Stomach (tissue), 9 donors: ENCODE results near the gene FAM171A1. TPM values are rescaled to one million over a fixed set of nuclear protein-coding genes. Genes with fewer than 3 reads are reported as not detected.
"Not testable (repeated sequence)": the region's sequence is repeated elsewhere in the genome, so short reads cannot be mapped to it uniquely, and the experiment has no call there.

Experiments used
- DNase-seq, 2 donors: peaks; one replicate each; pipeline versions ENCODE4 v3.0.0 to v3.0.0-alpha.2; 2013 to 2019
- H3K27ac ChIP-seq, 5 donors: fragments of 200-600 bp in 4 of 5; sonication (generic) in 4 of 5; one replicate each; pipeline ENCODE4 v1.5.1; 2013 to 2019; ENCODE audit warnings: mild to moderate bottlenecking in 1 of 5, moderate library complexity in 1 of 5
- H3K27me3 ChIP-seq, 3 donors: fragments of 200-600 bp; sonication (generic); one replicate each; pipeline ENCODE4 v1.5.1; 2017 to 2019; ENCODE audit warnings: mixed run types in 1 of 3
- H3K36me3 ChIP-seq, 4 donors: fragments of 200-600 bp; sonication (generic); 1 replicate in 3 of 4; 2 replicates in 1 of 4; pipeline ENCODE4 v1.5.1; 2016 to 2019
- H3K4me1 ChIP-seq, 4 donors: fragments of 200-600 bp; sonication (generic); one replicate each; pipeline ENCODE4 v1.5.1; 2016 to 2019
- H3K4me3 ChIP-seq, 4 donors: fragments of 200-600 bp; sonication (generic) in 3 of 4; one replicate each; pipeline ENCODE4 v1.5.1; 2016 to 2019; ENCODE audit warnings: mild to moderate bottlenecking in 1 of 4
- H3K9me3 ChIP-seq, 4 donors: fragments of 200-600 bp; sonication (generic); one replicate each; pipeline ENCODE4 v1.5.1; 2016 to 2019
- EP300 ChIP-seq: sonication (generic); formaldehyde crosslinking; IDR thresholded peaks from one replicate; pipeline ENCODE4 v1.6.1; 2017; ENCODE audit warnings: antibody characterized with exemption
- POLR2A ChIP-seq, 4 donors: fragments of 450-650 bp; IDR thresholded peaks; one replicate each; pipeline ENCODE4 v1.6.1; 2016; ENCODE audit warnings: antibody characterized with exemption in 4 of 4, control low read depth in 2 of 4, mild to moderate bottlenecking in 1 of 4, moderate library complexity in 1 of 4
- POLR2AphosphoS5 ChIP-seq, 3 donors: sonication (generic); formaldehyde crosslinking; IDR thresholded peaks; one replicate each; pipeline ENCODE4 v1.6.1; 2016; ENCODE audit warnings: antibody characterized with exemption in 3 of 3
- WGBS, 5 donors: extraction: QIAGEN DNeasy Blood & Tissue Kit in 3 of 5; methylation state at CpG; one replicate each; pipeline versions ENCODE4 v1.1.5 to v1.1.7; 2013 to 2018; 5-methylcytosine and 5-hydroxymethylcytosine counted together
- intact Hi-C: fragments of 100-400 bp; cut with DNase I; formaldehyde crosslinking; loops from one replicate; pipeline ENCODE4 v1.15.1; 2023; ENCODE audit warnings: low total_unique reads
- polyA plus RNA-seq, 3 donors: library from polyadenylated mRNA; stranded (reverse); fragments of 200-250 nt; gene quantifications; one replicate each; pipeline ENCODE4 v1.2.3, GENCODE V29; 2013
- total RNA-seq, 5 donors: library from RNA; depleted of rRNA; stranded (reverse); fragments of >200 nt; gene quantifications; one replicate each; pipeline versions ENCODE4 v1.1.0 to v1.2.3, GENCODE V29; 2014 to 2016
- TF ChIP-seq, protein P1 (sequence below), 7 experiments: fragments of 450-650 bp in 4 of 7; fragments of 200-600 bp in 3 of 7; sonication (generic) in 3 of 7; IDR thresholded peaks; one replicate each; pipeline ENCODE4 v1.5.1; 2016 to 2019; ENCODE audit warnings: antibody characterized with exemption in 7 of 7, control low read depth in 2 of 7, mild to moderate bottlenecking in 1 of 7
- donor health status: healthy with polysubstance abuse.
- donor health status: Bipolar disorder and iron deficiency.
- donor health status: healthy.

FAM171A1 gene
- total and polyA plus RNA-seq, 8 donors, result 1.8 to 98.7 (median 10.3) TPM

DNA sequence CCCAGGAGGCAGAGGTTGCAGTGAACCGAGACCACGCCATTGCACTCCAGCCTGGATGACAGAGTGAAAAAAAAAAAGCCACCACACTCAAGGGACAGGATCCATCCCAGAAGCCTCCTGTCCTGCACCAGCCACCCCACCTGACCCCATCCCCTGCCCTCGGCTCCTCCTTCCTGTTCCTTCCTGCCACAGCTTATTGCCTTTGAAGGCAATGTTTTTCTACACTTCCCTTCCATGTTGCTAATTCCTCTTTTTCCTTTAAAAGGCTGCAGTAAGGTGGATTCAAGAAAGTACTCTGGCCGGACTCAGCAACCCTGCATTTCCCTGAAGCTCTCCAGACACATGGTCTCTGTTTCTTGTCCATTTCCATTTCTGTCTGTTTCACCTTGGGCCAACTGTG, 80.9 kb downstream of the FAM171A1 start:
- no peaks in the 10 kb centered on the region for H3K27me3 ChIP-seq
- intact Hi-C loops, result no loop called here
- H3K27ac ChIP-seq, result no peak overlapping the region
- no peak for TF ChIP-seq POLR2A (IDR thresholded peaks at IDR 0.05)
- TF ChIP-seq, protein P1, sequence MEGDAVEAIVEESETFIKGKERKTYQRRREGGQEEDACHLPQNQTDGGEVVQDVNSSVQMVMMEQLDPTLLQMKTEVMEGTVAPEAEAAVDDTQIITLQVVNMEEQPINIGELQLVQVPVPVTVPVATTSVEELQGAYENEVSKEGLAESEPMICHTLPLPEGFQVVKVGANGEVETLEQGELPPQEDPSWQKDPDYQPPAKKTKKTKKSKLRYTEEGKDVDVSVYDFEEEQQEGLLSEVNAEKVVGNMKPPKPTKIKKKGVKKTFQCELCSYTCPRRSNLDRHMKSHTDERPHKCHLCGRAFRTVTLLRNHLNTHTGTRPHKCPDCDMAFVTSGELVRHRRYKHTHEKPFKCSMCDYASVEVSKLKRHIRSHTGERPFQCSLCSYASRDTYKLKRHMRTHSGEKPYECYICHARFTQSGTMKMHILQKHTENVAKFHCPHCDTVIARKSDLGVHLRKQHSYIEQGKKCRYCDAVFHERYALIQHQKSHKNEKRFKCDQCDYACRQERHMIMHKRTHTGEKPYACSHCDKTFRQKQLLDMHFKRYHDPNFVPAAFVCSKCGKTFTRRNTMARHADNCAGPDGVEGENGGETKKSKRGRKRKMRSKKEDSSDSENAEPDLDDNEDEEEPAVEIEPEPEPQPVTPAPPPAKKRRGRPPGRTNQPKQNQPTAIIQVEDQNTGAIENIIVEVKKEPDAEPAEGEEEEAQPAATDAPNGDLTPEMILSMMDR (IDR thresholded peaks at IDR 0.05), result no peak
- TF ChIP-seq POLR2AphosphoS5 (IDR thresholded peaks at IDR 0.05), result no peak
- TF ChIP-seq EP300, result no peak
- H3K9me3 ChIP-seq, result no peaks in the 10 kb centered on the region
- no peak overlapping the region for H3K4me3 ChIP-seq
- H3K36me3 ChIP-seq, result no peaks in the 10 kb centered on the region
- DNase-seq, result no peak
- WGBS, 5 donors, result 88 to 98% (median 90%) methylated on average over 4 of the region's 4 CpGs
- peaks cover 0 to 23% (median 0%) of the 10 kb centered on the region in 4 donors for H3K4me1 ChIP-seq

GRCh38 chr10:15280974-15281373, 90.1 kb downstream of the FAM171A1 start:
- DNase-seq, result no peak
- peaks cover 0 to 59% (median 49%) of the 10 kb centered on the region in 4 donors for H3K36me3 ChIP-seq
- H3K9me3 ChIP-seq, result no peaks in the 10 kb centered on the region
- TF ChIP-seq, protein P1 (IDR thresholded peaks at IDR 0.05), result no peak
- TF ChIP-seq POLR2A (IDR thresholded peaks at IDR 0.05) (no peak), POLR2AphosphoS5 (IDR thresholded peaks at IDR 0.05) (no peak), EP300 (no peak)
- H3K27me3 ChIP-seq, result no peaks in the 10 kb centered on the region
- no peak overlapping the region for H3K27ac ChIP-seq
- intact Hi-C loops, result no loop called here
- H3K4me3 ChIP-seq, result no peak overlapping the region
- WGBS, 5 donors, result 62 to 83% (median 66%) methylated on average over 4 of the region's 4 CpGs
- no peaks in the 10 kb centered on the region for H3K4me1 ChIP-seq

DNA sequence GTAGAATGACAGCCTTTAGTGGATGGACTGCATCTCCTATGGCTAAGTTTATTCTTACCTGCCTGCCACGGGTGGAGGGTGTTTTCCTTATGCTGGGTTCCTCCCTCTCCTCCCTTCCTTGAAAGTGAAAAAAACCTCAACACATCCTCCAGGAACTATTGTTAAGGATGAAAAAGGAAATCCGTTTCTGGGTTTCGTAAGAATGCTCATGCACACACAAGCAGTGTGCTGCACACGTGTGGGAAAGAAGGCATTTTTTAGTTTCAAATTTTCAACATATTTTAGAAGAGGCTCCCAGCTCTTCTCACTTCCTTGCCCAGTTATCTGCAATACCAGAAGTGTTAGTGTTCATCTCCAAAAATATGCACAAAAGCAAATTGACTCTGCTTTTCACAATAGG, 90.6 kb downstream of the FAM171A1 start:
- H3K4me3 ChIP-seq, result no peak overlapping the region
- H3K27me3 ChIP-seq, result no peaks in the 10 kb centered on the region
- H3K36me3 ChIP-seq, result peaks cover 0 to 61% (median 49%) of the 10 kb centered on the region in 4 donors
- no peaks in the 10 kb centered on the region for H3K4me1 ChIP-seq
- DNase-seq, result no peak
- H3K9me3 ChIP-seq, result no peaks in the 10 kb centered on the region
- H3K27ac ChIP-seq, result no peak overlapping the region
- TF ChIP-seq EP300, result no peak
- intact Hi-C loops, result no loop called here
- 62 to 79% (median 72%) methylated on average over 4 of the region's 4 CpGs for WGBS, 5 donors

DNA sequence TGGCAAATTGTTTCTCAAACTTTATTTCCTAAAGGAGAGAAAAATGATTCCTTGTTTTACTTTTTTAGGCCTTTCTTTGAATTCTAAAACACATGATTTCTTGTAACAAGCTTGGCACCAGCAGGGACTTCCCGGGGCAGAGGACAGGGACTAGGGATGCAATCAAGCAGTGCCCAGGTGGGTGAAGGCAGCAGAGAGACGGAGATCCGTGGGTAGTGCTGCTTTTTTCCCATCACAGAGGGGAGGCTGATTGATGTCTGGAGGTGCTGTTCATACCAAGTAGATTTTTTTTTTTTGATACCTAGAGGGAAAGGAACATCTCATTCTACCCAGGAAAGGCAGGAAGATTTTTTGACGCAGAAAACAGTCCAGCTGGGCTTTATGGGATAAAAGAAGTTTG, 91.9 kb downstream of the FAM171A1 start:
- Histone ChIP-seq H3K4me1 (no peaks in the 10 kb centered on the region), H3K4me3 (no peak overlapping the region), H3K36me3 (peaks cover 0 to 67% (median 52%) of the 10 kb centered on the region in 4 donors), H3K9me3 (no peaks in the 10 kb centered on the region), H3K27ac (no peak overlapping the region), H3K27me3 (no peaks in the 10 kb centered on the region)
- WGBS, 5 donors, result 93 to 99% (median 96%) methylated on average over 4 of the region's 4 CpGs
- TF ChIP-seq POLR2A (IDR thresholded peaks at IDR 0.05) (no peak), EP300 (no peak), POLR2AphosphoS5 (IDR thresholded peaks at IDR 0.05) (no peak)
- TF ChIP-seq, protein P1 (IDR thresholded peaks at IDR 0.05), result no peak
- intact Hi-C loops, result no loop called here
- no peak for DNase-seq

DNA sequence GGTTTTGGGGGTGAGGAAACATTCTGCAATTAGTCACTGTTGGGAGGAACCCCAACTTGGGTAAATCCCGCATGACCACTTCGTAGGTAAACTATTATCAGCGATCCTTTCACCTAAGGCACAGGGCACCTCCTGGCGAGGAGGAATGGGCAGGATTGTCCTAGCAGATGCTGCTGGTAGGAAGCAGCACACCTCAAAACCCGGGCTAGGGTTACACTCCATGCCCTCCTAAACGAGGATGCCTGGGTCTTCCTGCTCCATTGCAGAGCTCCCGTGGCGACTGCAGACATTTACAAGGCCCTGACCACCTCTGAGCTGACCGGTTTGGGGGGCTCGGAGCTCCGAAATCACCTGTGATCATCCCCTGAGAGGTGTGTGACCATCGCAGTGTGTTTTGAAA, 92.3 kb downstream of the FAM171A1 start:
- Histone ChIP-seq H3K27me3 (no peaks in the 10 kb centered on the region), H3K36me3 (peaks cover 0 to 62% (median 50%) of the 10 kb centered on the region in 4 donors), H3K9me3 (no peaks in the 10 kb centered on the region), H3K27ac (no peak overlapping the region), H3K4me3 (no peak overlapping the region), H3K4me1 (no peaks in the 10 kb centered on the region)
- DNase-seq, result no peak
- intact Hi-C loops, result no loop called here
- WGBS, 5 donors, result 83 to 96% (median 96%) methylated on average over 11 to 12 of the region's 12 CpGs
- TF ChIP-seq EP300 (no peak), POLR2AphosphoS5 (IDR thresholded peaks at IDR 0.05) (no peak), POLR2A (IDR thresholded peaks at IDR 0.05) (no peak)
- TF ChIP-seq, protein P1 (IDR thresholded peaks at IDR 0.05), result no peak

DNA sequence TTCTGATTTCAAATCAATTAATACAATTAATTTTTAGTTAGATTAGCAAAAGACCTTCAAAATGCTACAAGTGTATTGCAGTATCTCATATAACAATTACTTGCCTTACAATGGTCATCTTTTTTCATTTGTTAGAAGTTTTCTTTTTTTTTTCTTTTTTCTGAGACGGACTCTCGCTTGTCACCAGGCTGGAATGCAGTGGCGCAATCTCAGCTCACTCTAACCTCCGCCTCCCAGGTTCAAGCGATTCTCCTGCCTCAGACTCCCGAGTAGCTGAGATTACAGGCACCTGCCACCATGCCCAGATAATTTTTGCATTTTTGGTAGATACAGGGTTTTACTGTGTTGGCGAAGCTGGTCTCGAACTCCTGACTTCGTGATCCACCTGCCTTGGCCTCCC, 95.0 kb downstream of the FAM171A1 start:
- H3K4me3 ChIP-seq, H3K27ac ChIP-seq, H3K27me3 ChIP-seq, intact Hi-C loops, DNase-seq, H3K9me3 ChIP-seq, H3K4me1 ChIP-seq: not testable (repeated sequence)
- WGBS, 5 donors, result 93 to 95% (median 94%) methylated on average over 9 of the region's 9 CpGs
- H3K36me3 ChIP-seq, result peaks cover 0 to 39% (median 26%) of the 10 kb centered on the region in 4 donors

DNA sequence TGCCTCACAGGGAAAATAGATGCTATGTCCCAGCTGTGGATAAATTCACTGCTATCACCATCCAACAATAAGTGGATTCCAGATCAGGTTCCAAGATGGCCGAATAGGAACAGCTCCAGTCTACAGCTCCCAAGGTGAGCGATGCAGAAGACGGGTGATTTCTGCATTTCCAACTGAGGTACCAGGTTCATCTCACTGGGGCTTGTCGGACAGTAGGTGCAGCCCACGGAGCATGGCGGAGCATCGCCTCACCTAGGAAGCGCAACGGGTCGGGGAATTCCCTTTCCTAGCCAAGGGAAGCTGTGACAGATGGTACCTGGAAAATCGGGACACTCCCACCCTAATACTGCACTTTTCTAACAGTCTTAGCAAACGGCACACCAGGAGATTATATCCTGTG, 101.3 kb downstream of the FAM171A1 start:
- H3K4me1 ChIP-seq, intact Hi-C loops, H3K27me3 ChIP-seq, DNase-seq, H3K4me3 ChIP-seq, H3K27ac ChIP-seq: not testable (repeated sequence)
- 90 to 98% (median 97%) methylated on average over 12 of the region's 12 CpGs for WGBS, 5 donors
- H3K36me3 ChIP-seq, result peaks cover 0 to 14% (median 6%) of the 10 kb centered on the region in 4 donors
- H3K9me3 ChIP-seq, result peaks cover 0 to 11% (median 4%) of the 10 kb centered on the region in 4 donors
